Spinal cord (tissue), 10 donors: ENCODE results near the gene CES4A. TPM values are rescaled to one million over a fixed set of nuclear protein-coding genes. Genes with fewer than 3 reads are reported as not detected.

ENCODE experiments used
- DNase-seq, 6 donors: peaks; one replicate each; pipeline versions ENCODE4 v3.0.0 to v3.0.0-alpha.2; 2013 to 2015; ENCODE audit warnings: low spot score in 6 of 6, low read depth in 4 of 6
- H3K27ac ChIP-seq: one replicate; pipeline ENCODE4 v1.5.1; 2013; ENCODE audit warnings: low read depth, low read length, control low read depth
- H3K27me3 ChIP-seq: one replicate; pipeline ENCODE4 v1.6.1; 2013; ENCODE audit warnings: low read length; ENCODE audit not compliant: control insufficient read depth, insufficient read depth
- H3K36me3 ChIP-seq: one replicate; pipeline ENCODE4 v1.6.1; 2013; ENCODE audit warnings: low read length; ENCODE audit not compliant: control insufficient read depth, insufficient read depth
- H3K4me1 ChIP-seq: one replicate; pipeline ENCODE4 v1.6.1; 2013; ENCODE audit warnings: low read length; ENCODE audit not compliant: control insufficient read depth, insufficient read depth
- H3K4me3 ChIP-seq: one replicate; pipeline ENCODE4 v1.5.1; 2013; ENCODE audit warnings: low read depth, low read length, control low read depth
- H3K9me3 ChIP-seq: one replicate; pipeline ENCODE4 v1.6.1; 2013; ENCODE audit warnings: low read length; ENCODE audit not compliant: control insufficient read depth, insufficient read depth
- WGBS: methylation state at CpG from one replicate; pipeline ENCODE4 v1.1.5; 2013; ENCODE audit warnings: missing lambda C conversion rate; ENCODE audit not compliant: insufficient coverage; 5-methylcytosine and 5-hydroxymethylcytosine counted together
- polyA plus RNA-seq, 2 donors: library from polyadenylated mRNA; unstranded; fragments of 120-200 nt; gene quantifications; one replicate each; pipeline ENCODE4 v1.2.1, GENCODE V29; 2013; ENCODE audit not compliant: insufficient read length in 2 of 2
- total RNA-seq, 2 donors: library from RNA; depleted of rRNA in 1 of 2; stranded (reverse); fragments of 120-200 nt in 1 of 2; fragments of >200 nt in 1 of 2; gene quantifications; one replicate each; pipeline versions ENCODE4 v1.2.3 to v1.2.4, GENCODE V29; 2013 to 2014
- donor health status: healthy.

Gene CES4A
- total and polyA plus RNA-seq, 4 donors, result 9.8 to 48.6 (median 20.5) TPM

GRCh38 chr16:67026570-67026969 lies 38.2 kb downstream of the CES4A start:
- peaks cover 15% of the 10 kb centered on the region for H3K4me1 ChIP-seq
- H3K36me3 ChIP-seq, result peaks cover 2% of the 10 kb centered on the region
- 100% methylated on average over 1 of the region's 4 CpGs for WGBS
- H3K27me3 ChIP-seq, result no peaks in the 10 kb centered on the region
- H3K4me3 ChIP-seq, result no peak overlapping the region
- H3K9me3 ChIP-seq, result no peaks in the 10 kb centered on the region
- DNase-seq, result no peak
- no peak overlapping the region for H3K27ac ChIP-seq

GRCh38 chr16:67027046-67027445 lies 38.7 kb downstream of the CES4A start:
- Histone ChIP-seq H3K27me3 (no peaks in the 10 kb centered on the region), H3K4me1 (peaks cover 15% of the 10 kb centered on the region), H3K9me3 (no peaks in the 10 kb centered on the region), H3K36me3 (peaks cover 5% of the 10 kb centered on the region), H3K4me3 (no peak overlapping the region), H3K27ac (no peak overlapping the region)
- no peak for DNase-seq
- WGBS, result 92% methylated on average over 6 of the region's 6 CpGs

DNA sequence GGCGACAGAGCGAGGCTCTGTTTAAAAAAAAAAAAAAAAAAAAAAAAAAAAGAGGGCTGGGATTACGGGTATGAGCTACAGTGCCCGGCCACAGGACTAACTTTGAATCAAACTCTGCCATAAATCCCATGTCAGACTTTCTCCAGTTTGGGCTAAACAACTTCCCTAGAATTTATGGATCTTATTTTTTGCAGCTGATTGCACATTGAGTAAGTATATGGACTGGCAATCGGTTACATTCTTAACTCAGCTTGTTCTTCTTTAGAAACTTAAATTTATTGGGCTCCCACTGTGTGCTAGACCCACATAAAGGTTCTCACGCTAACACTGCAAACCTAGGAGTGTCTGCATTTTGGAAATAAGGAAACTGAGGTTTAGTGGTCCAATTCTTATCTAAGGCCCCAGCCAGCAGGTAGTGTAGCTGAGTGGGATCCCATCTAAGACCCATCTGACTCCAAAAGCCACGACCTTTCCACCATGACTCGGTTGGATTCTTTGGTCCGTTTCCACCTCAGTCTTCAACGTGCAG lies 39.8 kb downstream of the CES4A start:
- H3K4me3 ChIP-seq, result peak overlapping the region; percentile 76
- no peaks in the 10 kb centered on the region for H3K9me3 ChIP-seq
- DNase-seq, result no peak
- peak overlapping the region; percentile 94 for H3K27ac ChIP-seq
- peaks cover 6% of the 10 kb centered on the region for H3K36me3 ChIP-seq
- peaks cover 15% of the 10 kb centered on the region for H3K4me1 ChIP-seq
- H3K27me3 ChIP-seq, result no peaks in the 10 kb centered on the region
- WGBS, result 3% methylated on average over 4 of the region's 10 CpGs

GRCh38 chr16:67028696-67029253 lies 40.4 kb downstream of the CES4A start, which contains the start of gene CBFB:
CBFB (plus strand) TSS chr16:67029149; CDS start chr16:67029408, 259 bp downstream.
- Histone ChIP-seq H3K9me3 (no peaks in the 10 kb centered on the region), H3K36me3 (peaks cover 9% of the 10 kb centered on the region), H3K4me3 (peak within 1 kb of the TSS; percentile 76), H3K4me1 (peaks cover 15% of the 10 kb centered on the region), H3K27me3 (no peaks in the 10 kb centered on the region), H3K27ac (peak within 1 kb of the TSS; percentile 94)
- WGBS, result under 1% methylated on average over 52 of the region's 69 CpGs
- DNase-seq, result peak; percentile 72 to 97 (median 82)

DNA sequence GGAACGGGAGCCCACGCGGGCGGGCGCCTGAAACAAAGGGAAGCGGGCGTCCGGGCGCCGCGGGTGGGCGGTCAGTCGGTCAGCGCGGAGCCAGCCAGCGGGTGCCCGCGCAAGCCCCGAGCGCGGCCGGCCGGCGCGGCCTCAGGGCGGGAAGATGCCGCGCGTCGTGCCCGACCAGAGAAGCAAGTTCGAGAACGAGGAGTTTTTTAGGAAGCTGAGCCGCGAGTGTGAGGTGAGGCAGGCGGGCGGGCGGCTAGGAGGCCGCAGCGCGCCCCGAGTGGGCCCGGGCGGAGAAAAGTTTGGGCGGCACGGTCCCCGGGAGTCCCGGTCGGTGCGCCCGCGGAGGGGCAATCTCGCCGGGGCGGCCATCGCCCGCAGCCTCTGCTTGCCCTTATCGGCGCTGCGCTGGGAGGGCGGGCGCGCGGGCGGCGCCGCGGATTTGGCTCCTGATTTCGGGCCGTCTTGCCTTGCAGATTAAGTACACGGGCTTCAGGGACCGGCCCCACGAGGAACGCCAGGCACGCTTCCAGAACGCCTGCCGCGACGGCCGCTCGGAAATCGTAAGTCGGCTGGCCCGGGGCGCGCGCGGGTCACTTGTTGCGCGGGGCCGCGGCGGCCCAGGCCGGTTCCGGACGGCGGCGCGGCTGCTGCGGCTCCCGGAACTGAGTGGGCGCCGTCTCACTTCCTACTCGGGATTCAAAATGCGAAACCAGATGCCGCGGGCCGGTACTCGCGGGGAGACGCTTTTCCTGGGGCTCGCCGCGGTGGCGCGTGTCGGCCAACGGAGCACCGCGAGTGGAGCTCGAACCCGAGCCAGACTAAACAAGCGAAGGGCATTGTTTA lies 41.1 kb downstream of the CES4A start:
- H3K4me1 ChIP-seq, result peaks cover 13% of the 10 kb centered on the region
- H3K27ac ChIP-seq, result peak overlapping the region; percentile 70
- under 1% methylated on average over 123 of the region's 123 CpGs for WGBS
- H3K4me3 ChIP-seq, result peak overlapping the region; percentile 61
- no peaks in the 10 kb centered on the region for H3K9me3 ChIP-seq
- DNase-seq, result peak in 3 of 6 donors; percentile 38 to 75 (median 46)
- no peaks in the 10 kb centered on the region for H3K27me3 ChIP-seq
- H3K36me3 ChIP-seq, result peaks cover 11% of the 10 kb centered on the region

DNA sequence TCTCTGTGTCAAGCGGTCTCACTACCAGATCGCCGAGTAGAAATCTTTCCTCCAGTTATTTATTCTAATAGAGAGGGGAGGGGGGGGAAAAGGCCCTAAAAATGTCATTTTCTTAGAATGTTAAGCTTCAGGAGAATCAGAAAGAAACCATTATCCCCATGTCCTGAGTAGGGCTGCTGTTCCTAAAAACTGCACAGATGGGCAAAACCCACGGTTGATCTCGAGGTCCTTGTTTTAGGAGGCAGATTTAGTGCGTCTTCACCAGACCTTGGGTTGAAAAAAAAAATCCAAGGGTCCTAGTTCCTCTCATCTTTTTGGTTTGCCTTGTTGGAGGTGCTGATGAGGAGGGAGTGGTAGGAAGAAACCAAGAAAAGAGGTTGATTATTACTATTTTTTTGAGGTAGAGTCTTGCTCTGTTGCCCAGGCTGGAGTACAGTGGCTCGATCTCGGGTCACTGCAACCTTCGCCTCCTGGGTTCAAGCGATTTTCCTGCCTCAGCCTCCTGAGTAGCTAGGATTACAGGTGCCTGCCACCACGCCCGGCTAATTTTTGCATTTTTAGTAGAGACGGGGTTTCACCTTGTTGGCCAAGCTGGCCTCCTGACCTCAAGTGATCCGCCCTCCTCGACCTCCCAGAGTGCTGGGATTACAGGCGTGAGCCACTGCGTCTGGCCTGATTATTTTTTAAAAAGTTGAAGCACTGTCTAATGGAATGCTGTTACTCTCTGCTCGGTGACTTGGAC lies 42.0 kb downstream of the CES4A start:
- 64% methylated on average over 11 of the region's 18 CpGs for WGBS
- Histone ChIP-seq H3K36me3 (peaks cover 11% of the 10 kb centered on the region), H3K4me3 (peak overlapping the region; percentile 61), H3K27me3 (no peaks in the 10 kb centered on the region), H3K27ac (no peak overlapping the region), H3K4me1 (peaks cover 10% of the 10 kb centered on the region), H3K9me3 (no peaks in the 10 kb centered on the region)
- no peak for DNase-seq

DNA sequence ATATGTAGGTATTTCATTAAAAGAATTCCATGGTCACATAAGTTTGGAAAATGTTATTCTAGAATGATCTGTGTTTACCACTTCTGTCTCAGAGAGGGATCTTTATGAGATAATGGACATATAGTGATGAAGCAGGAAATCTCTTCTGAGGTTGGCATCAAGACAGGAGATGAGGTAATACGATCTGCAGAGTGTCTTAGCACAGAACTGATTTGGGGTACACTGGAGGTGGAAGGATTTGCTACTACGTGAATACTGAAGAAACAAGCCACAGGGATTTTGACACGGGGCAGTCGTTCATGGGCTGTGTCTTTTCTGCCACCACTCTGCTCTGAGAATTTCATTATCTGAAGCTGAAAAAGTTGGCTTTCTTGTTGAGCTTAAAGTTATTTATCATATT lies 46.1 kb downstream of the CES4A start:
- WGBS, result 57% methylated on average over 1 of the region's 4 CpGs
- no peak for DNase-seq
- H3K4me3 ChIP-seq, result no peak overlapping the region

GRCh38 chr16:67035364-67035763 lies 47.0 kb downstream of the CES4A start:
- no peak overlapping the region for H3K4me3 ChIP-seq
- H3K4me1 ChIP-seq, result peaks cover 8% of the 10 kb centered on the region
- no peak for DNase-seq
- no peaks in the 10 kb centered on the region for H3K9me3 ChIP-seq
- no peaks in the 10 kb centered on the region for H3K27me3 ChIP-seq
- peaks cover 11% of the 10 kb centered on the region for H3K36me3 ChIP-seq
- H3K27ac ChIP-seq, result no peak overlapping the region
- WGBS, result no CpG with 5 or more reads among the region's 1 CpG

More for the DNA sequence above, 46.1 kb downstream of the CES4A start:
- Histone ChIP-seq H3K27ac (no peak overlapping the region), H3K36me3 (peaks cover 11% of the 10 kb centered on the region), H3K27me3 (no peaks in the 10 kb centered on the region), H3K4me1 (peaks cover 10% of the 10 kb centered on the region), H3K9me3 (no peaks in the 10 kb centered on the region)

- H3K4me3 ChIP-seq, result no peak overlapping the region
- peaks cover 11% of the 10 kb centered on the region for H3K36me3 ChIP-seq
- H3K4me1 ChIP-seq, result peaks cover 2% of the 10 kb centered on the region
- H3K9me3 ChIP-seq, result no peaks in the 10 kb centered on the region
- WGBS, result 75% methylated on average over 1 of the region's 5 CpGs
- no peak for DNase-seq
- no peak overlapping the region for H3K27ac ChIP-seq
- no peaks in the 10 kb centered on the region for H3K27me3 ChIP-seq
These were observed 47.9 kb downstream of the CES4A start for GRCh38 chr16:67036323-67036741.
